Tibial nerve (tissue), 4 donors: Measurements from ENCODE around the gene NAA25. TPM values are rescaled to one million over a fixed set of nuclear protein-coding genes. Genes with fewer than 3 reads are reported as not detected.

ENCODE experiments used
- DNase-seq, 2 donors: peaks; one replicate each; pipeline ENCODE4 v3.0.0-alpha.2; 2019; ENCODE audit warnings: low spot score in 2 of 2
- H3K27ac ChIP-seq, 4 donors: fragments of 200-600 bp; sonication (generic) in 3 of 4; one replicate each; pipeline ENCODE4 v1.5.1; 2017 to 2019; ENCODE audit warnings: mild to moderate bottlenecking in 1 of 4
- H3K27me3 ChIP-seq, 2 donors: fragments of 200-600 bp; sonication (generic) in 1 of 2; one replicate each; pipeline versions ENCODE4 v1.5.1 to v1.6.0; 2017 to 2019
- H3K36me3 ChIP-seq, 3 donors: fragments of 200-600 bp; sonication (generic); one replicate each; pipeline ENCODE4 v1.5.1; 2018 to 2019
- H3K4me1 ChIP-seq, 4 donors: fragments of 200-600 bp; sonication (generic) in 3 of 4; one replicate each; pipeline ENCODE4 v1.5.1; 2017 to 2019
- H3K4me3 ChIP-seq, 4 donors: fragments of 200-600 bp; sonication (generic) in 3 of 4; one replicate each; pipeline ENCODE4 v1.5.1; 2017 to 2019; ENCODE audit warnings: mild to moderate bottlenecking in 1 of 4, moderate library complexity in 1 of 4
- H3K9me3 ChIP-seq, 4 donors: fragments of 200-600 bp; sonication (generic) in 3 of 4; one replicate each; pipeline ENCODE4 v1.5.1; 2017 to 2019
- EP300 ChIP-seq, 2 donors: sonication (generic); formaldehyde crosslinking; IDR thresholded peaks; one replicate each; pipeline ENCODE4 v1.6.1; 2017; ENCODE audit warnings: antibody characterized with exemption in 2 of 2, mild to moderate bottlenecking in 1 of 2
- POLR2A ChIP-seq, 2 donors: fragments of 450-650 bp; IDR thresholded peaks; one replicate each; pipeline ENCODE4 v1.6.1; 2017; ENCODE audit warnings: antibody characterized with exemption in 2 of 2, mild to moderate bottlenecking in 2 of 2, moderate library complexity in 2 of 2
- WGBS, 2 donors: methylation state at CpG; one replicate each; pipeline ENCODE4 v1.1.5; 2018; 5-methylcytosine and 5-hydroxymethylcytosine counted together
- total RNA-seq, 4 donors: library from RNA; depleted of rRNA; stranded (reverse); fragments of >200 nt; gene quantifications; one replicate each; pipeline ENCODE4 v1.1.0, GENCODE V29; 2016
- TF ChIP-seq, protein P1 (sequence below), 5 experiments: fragments of 200-600 bp in 3 of 5; fragments of 450-650 bp in 2 of 5; sonication (generic) in 3 of 5; IDR thresholded peaks; one replicate each; pipeline ENCODE4 v1.5.1; 2016 to 2019; ENCODE audit warnings: antibody characterized with exemption in 5 of 5, mild to moderate bottlenecking in 3 of 5, moderate library complexity in 2 of 5

NAA25 gene
- total RNA-seq, 4 donors from 2014 or later, result 22.7 to 40.4 (median 34.2) TPM

DNA sequence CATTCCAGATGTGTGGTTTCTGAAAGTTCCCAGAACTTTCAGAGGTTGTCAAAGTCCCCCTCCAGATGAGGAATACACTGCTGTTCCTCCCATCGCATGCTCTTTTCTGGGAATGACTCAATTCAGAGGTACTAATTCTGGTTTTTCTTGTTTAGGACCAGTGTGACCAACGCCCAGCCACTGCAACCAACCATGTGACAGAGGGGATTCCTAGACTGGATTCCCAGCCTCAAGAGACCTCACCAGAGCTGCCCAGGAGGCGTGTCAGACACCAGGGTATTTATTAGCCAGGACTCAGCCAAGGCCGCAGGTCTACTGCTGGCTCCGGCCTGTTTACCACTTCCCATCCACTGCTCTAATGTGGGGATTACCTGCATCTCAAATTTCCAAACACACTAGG, 41.0 kb upstream of the NAA25 start:
- no peaks in the 10 kb centered on the region for H3K4me1 ChIP-seq
- DNase-seq, result no peak
- 88 to 92% methylated on average over 5 of the region's 5 CpGs for WGBS, 2 donors
- no peaks in the 10 kb centered on the region for H3K9me3 ChIP-seq
- H3K4me3 ChIP-seq, result no peak overlapping the region
- H3K36me3 ChIP-seq, result peaks cover 3 to 98% (median 65%) of the 10 kb centered on the region in 3 donors
- H3K27ac ChIP-seq, result no peak overlapping the region
- no peak for TF ChIP-seq POLR2A (IDR thresholded peaks at IDR 0.05)
- TF ChIP-seq EP300 (IDR thresholded peaks at IDR 0.05), result no peak
- TF ChIP-seq, protein P1, sequence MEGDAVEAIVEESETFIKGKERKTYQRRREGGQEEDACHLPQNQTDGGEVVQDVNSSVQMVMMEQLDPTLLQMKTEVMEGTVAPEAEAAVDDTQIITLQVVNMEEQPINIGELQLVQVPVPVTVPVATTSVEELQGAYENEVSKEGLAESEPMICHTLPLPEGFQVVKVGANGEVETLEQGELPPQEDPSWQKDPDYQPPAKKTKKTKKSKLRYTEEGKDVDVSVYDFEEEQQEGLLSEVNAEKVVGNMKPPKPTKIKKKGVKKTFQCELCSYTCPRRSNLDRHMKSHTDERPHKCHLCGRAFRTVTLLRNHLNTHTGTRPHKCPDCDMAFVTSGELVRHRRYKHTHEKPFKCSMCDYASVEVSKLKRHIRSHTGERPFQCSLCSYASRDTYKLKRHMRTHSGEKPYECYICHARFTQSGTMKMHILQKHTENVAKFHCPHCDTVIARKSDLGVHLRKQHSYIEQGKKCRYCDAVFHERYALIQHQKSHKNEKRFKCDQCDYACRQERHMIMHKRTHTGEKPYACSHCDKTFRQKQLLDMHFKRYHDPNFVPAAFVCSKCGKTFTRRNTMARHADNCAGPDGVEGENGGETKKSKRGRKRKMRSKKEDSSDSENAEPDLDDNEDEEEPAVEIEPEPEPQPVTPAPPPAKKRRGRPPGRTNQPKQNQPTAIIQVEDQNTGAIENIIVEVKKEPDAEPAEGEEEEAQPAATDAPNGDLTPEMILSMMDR (IDR thresholded peaks at IDR 0.05), result no peak
- no peaks in the 10 kb centered on the region for H3K27me3 ChIP-seq

DNA sequence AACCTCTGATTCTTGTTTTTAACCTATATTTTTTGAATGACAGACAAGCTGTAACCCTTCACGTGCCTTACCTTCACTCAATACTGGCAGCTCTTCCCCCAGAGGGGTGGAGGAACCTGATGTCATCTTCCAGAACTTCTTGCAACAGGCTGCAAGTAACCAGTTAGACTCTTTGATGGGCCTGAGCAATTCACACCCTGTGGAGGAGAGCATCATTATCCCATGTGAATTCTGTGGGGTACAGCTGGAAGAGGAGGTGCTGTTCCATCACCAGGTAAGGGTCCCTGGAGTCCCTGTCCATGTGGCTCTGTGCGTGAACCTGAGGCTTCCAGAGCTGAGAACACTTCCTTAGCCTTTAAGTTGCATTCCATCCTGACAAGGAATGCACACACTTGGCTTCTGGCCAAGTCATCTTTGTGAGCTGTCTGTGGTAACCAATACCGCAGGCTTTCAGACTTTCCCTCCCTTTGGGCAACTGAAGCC, 39.5 kb upstream of the NAA25 start:
- WGBS, 2 donors, result 54 to 63% methylated on average over 3 of the region's 3 CpGs
- Histone ChIP-seq H3K9me3 (no peaks in the 10 kb centered on the region), H3K36me3 (peaks cover 3 to 98% (median 65%) of the 10 kb centered on the region in 3 donors), H3K4me3 (no peak overlapping the region), H3K27ac (no peak overlapping the region), H3K4me1 (no peaks in the 10 kb centered on the region), H3K27me3 (no peaks in the 10 kb centered on the region)
- TF ChIP-seq EP300 (IDR thresholded peaks at IDR 0.05), result no peak
- no peak for TF ChIP-seq POLR2A (IDR thresholded peaks at IDR 0.05)
- TF ChIP-seq, protein P1 (IDR thresholded peaks at IDR 0.05), result no peak
- DNase-seq, result no peak

DNA sequence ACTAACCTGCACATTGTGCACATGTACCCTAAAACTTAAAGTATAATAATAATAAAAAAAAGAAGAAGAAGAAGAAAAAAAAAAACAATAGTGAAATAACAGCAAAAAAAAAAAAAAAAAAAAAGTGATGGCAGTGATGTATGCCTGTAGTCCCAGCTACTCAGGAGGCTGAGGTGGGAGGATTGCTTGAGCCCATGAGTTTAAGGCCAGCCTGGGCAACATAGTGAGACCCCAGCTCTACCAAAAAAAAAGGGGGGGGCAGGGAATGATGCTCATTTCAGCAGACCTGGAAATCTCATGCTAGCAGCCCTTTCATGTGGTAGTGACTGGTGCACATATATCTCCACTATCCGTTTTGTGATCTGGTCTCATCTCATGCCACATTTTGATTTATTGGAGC, 37.5 kb upstream of the NAA25 start:
- peaks cover 2 to 98% (median 47%) of the 10 kb centered on the region in 3 donors for H3K36me3 ChIP-seq
- no peaks in the 10 kb centered on the region for H3K4me1 ChIP-seq
- H3K9me3 ChIP-seq, result no peaks in the 10 kb centered on the region
- no peak for DNase-seq
- no peak overlapping the region for H3K4me3 ChIP-seq
- TF ChIP-seq POLR2A (IDR thresholded peaks at IDR 0.05) (no peak), EP300 (IDR thresholded peaks at IDR 0.05) (no peak)
- TF ChIP-seq, protein P1 (IDR thresholded peaks at IDR 0.05), result no peak
- 86 to 89% methylated on average over 1 of the region's 1 CpG for WGBS, 2 donors
- H3K27me3 ChIP-seq, result no peaks in the 10 kb centered on the region
- no peak overlapping the region for H3K27ac ChIP-seq

DNA sequence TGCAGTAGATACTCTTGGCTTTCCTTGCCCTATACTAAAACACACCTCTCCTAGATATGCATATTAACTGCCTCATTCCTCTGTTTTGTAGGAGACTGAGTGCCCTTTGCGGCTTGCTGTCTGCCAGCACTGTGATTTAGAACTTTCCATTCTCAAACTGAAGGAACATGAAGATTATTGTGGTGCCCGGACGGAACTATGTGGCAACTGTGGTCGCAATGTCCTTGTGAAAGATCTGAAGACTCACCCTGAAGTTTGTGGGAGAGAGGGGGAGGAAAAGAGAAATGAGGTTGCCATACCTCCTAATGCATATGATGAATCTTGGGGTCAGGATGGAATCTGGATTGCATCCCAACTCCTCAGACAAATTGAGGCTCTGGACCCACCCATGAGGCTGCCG, 32.1 kb upstream of the NAA25 start:
- H3K36me3 ChIP-seq, result peaks cover 2 to 99% (median 35%) of the 10 kb centered on the region in 3 donors
- H3K27me3 ChIP-seq, result no peaks in the 10 kb centered on the region
- no peak for DNase-seq
- 85 to 90% methylated on average over 5 of the region's 5 CpGs for WGBS, 2 donors
- TF ChIP-seq, protein P1 (IDR thresholded peaks at IDR 0.05), result no peak
- TF ChIP-seq POLR2A (IDR thresholded peaks at IDR 0.05), result no peak
- no peak for TF ChIP-seq EP300 (IDR thresholded peaks at IDR 0.05)
- no peaks in the 10 kb centered on the region for H3K9me3 ChIP-seq
- no peaks in the 10 kb centered on the region for H3K4me1 ChIP-seq
- no peak overlapping the region for H3K27ac ChIP-seq
- H3K4me3 ChIP-seq, result no peak overlapping the region

DNA sequence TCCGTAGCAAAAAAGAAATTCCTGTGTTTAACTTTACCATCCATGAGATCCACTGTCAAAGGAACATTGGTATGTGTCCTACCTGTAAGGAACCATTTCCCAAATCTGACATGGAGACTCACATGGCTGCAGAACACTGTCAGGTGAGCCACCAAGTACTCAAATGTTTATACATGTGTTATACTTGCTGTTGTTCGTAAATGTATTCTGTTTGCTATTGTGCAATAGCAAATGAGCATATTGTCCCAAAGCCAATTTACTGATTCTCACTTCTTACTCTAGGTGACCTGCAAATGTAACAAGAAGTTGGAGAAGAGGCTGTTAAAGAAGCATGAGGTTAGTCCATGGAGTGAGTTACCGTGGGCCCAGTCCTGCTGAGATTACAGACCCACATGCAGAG, 26.1 kb upstream of the NAA25 start:
- TF ChIP-seq EP300 (IDR thresholded peaks at IDR 0.05) (no peak), POLR2A (IDR thresholded peaks at IDR 0.05) (no peak)
- TF ChIP-seq, protein P1 (IDR thresholded peaks at IDR 0.05), result no peak
- H3K4me3 ChIP-seq, result no peak overlapping the region
- H3K9me3 ChIP-seq, result no peaks in the 10 kb centered on the region
- peaks cover 0 to 36% (median 16%) of the 10 kb centered on the region in 4 donors for H3K4me1 ChIP-seq
- H3K27ac ChIP-seq, result no peak overlapping the region
- no peak for DNase-seq
- no peaks in the 10 kb centered on the region for H3K27me3 ChIP-seq
- H3K36me3 ChIP-seq, result peaks cover 0 to 57% (median 26%) of the 10 kb centered on the region in 3 donors
- 90 to 92% methylated on average over 3 of the region's 3 CpGs for WGBS, 2 donors
